GM18505 (cell line): Measurements from ENCODE around the gene CDKN2AIPNL.

Experiments used
- ATAC-seq: cut with Tn5 transposase; IDR thresholded peaks from one replicate; pipeline ENCODE4 v1.9.1; 2021; ENCODE audit not compliant: unreplicated experiment
- POLR2A ChIP-seq: IDR thresholded peaks from 4 replicates; pipeline ENCODE4 v1.6.1; 2011; ENCODE audit warnings: borderline replicate concordance; ENCODE audit not compliant: insufficient read depth, insufficient read length; ENCODE audit errors: extremely low read depth

The CDKN2AIPNL gene

GRCh38 chr5:134447815-134448520 lies 36.3 kb upstream of the CDKN2AIPNL start:
- no peak for TF ChIP-seq POLR2A
- no peak for ATAC-seq

- TF ChIP-seq POLR2A, result no peak
- peak; percentile 59 for ATAC-seq
Observed at GRCh38 chr5:134446938-134447337, 35.3 kb upstream of the CDKN2AIPNL start.

- no peak for ATAC-seq
- no peak for TF ChIP-seq POLR2A
Observed at GRCh38 chr5:134445856-134446818, 34.5 kb upstream of the CDKN2AIPNL start.

- ATAC-seq, result no peak
- TF ChIP-seq POLR2A, result no peak
Observed at GRCh38 chr5:134444941-134445471, 33.3 kb upstream of the CDKN2AIPNL start.

GRCh38 chr5:134440201-134440755 lies 28.6 kb upstream of the CDKN2AIPNL start:
- no peak for TF ChIP-seq POLR2A
- ATAC-seq, result no peak

GRCh38 chr5:134439210-134439654 lies 27.6 kb upstream of the CDKN2AIPNL start:
- ATAC-seq, result no peak
- TF ChIP-seq POLR2A, result no peak

GRCh38 chr5:134438721-134439123 lies 27.0 kb upstream of the CDKN2AIPNL start:
- no peak for TF ChIP-seq POLR2A
- ATAC-seq, result no peak

- no peak for ATAC-seq
- TF ChIP-seq POLR2A, result no peak
Observed at GRCh38 chr5:134437847-134438581, 26.3 kb upstream of the CDKN2AIPNL start.

GRCh38 chr5:134437340-134437846 lies 25.7 kb upstream of the CDKN2AIPNL start:
- no peak for ATAC-seq
- TF ChIP-seq POLR2A, result peak; percentile 43

- peak; percentile 70 for ATAC-seq
- TF ChIP-seq POLR2A, result no peak
Observed at GRCh38 chr5:134436523-134437339, 25.1 kb upstream of the CDKN2AIPNL start.

- no peak for ATAC-seq
- TF ChIP-seq POLR2A, result no peak
Observed at GRCh38 chr5:134435560-134435959, 23.9 kb upstream of the CDKN2AIPNL start.
